Endometrial microvascular endothelial cells (primary cell): Measurements from ENCODE around the gene CLPTM1L. TPM values are rescaled to one million over a fixed set of nuclear protein-coding genes. Genes with fewer than 3 reads are reported as not detected.

Experiments
- in situ Hi-C: cut with HindIII; loops from 2 replicates; pipeline ENCODE4 v1.10.0; 2017; ENCODE audit warnings: low sequenced_read_pairs, low pct_unique_long_range_greater_than_20kb; ENCODE audit errors: inconsistent ontology term
- total RNA-seq: library from RNA; depleted of rRNA; stranded (reverse); fragments of >200 nt; gene quantifications from one replicate; pipeline ENCODE4 v1.2.3, GENCODE V29; 2015; ENCODE audit errors: inconsistent ontology term

The CLPTM1L gene
- total RNA-seq, 1 donor from 2014 or later = 173 TPM

- in situ Hi-C loops = no loop called here
Observed at GRCh38 chr5:1273745-1274144, 71.2 kb downstream of the CLPTM1L start.

- in situ Hi-C loops = no loop called here
Observed at GRCh38 chr5:1272201-1272600, 72.7 kb downstream of the CLPTM1L start.

- in situ Hi-C loops = no loop called here
Observed at GRCh38 chr5:1270933-1271914, 73.7 kb downstream of the CLPTM1L start.

- in situ Hi-C loops = no loop called here
Observed at GRCh38 chr5:1270426-1270825, 74.5 kb downstream of the CLPTM1L start.

GRCh38 chr5:1268666-1269065, 76.2 kb downstream of the CLPTM1L start:
- in situ Hi-C loops = no loop called here

GRCh38 chr5:1268056-1268455, 76.8 kb downstream of the CLPTM1L start:
- in situ Hi-C loops = no loop called here

Other genes starting within 250 kb of the CLPTM1L start
- gene SLC12A7, start 233.0 kb downstream of the CLPTM1L start, total RNA-seq = 9.0 TPM
- not detected for gene SLC6A19, start 143.5 kb downstream of the CLPTM1L start, total RNA-seq
- gene SLC6A18, start 119.7 kb downstream of the CLPTM1L start, total RNA-seq = not detected
- not detected for gene TERT, start 50.0 kb downstream of the CLPTM1L start, total RNA-seq
- not detected for gene SLC6A3, start 100.3 kb upstream of the CLPTM1L start, total RNA-seq
- 48.5 TPM for gene LPCAT1, start 178.9 kb upstream of the CLPTM1L start, total RNA-seq